HG02571 (cell line): ENCODE results near the gene GPX3.

Experiments used
- ATAC-seq: cut with Tn5 transposase; IDR thresholded peaks from one replicate; pipeline ENCODE4 v1.9.1; 2021; ENCODE audit warnings: mild to moderate bottlenecking, moderate library complexity; ENCODE audit not compliant: unreplicated experiment

GPX3 gene

GRCh38 chr5:151055336-151055735, 34.9 kb downstream of the GPX3 start:
- ATAC-seq = no peak

DNA sequence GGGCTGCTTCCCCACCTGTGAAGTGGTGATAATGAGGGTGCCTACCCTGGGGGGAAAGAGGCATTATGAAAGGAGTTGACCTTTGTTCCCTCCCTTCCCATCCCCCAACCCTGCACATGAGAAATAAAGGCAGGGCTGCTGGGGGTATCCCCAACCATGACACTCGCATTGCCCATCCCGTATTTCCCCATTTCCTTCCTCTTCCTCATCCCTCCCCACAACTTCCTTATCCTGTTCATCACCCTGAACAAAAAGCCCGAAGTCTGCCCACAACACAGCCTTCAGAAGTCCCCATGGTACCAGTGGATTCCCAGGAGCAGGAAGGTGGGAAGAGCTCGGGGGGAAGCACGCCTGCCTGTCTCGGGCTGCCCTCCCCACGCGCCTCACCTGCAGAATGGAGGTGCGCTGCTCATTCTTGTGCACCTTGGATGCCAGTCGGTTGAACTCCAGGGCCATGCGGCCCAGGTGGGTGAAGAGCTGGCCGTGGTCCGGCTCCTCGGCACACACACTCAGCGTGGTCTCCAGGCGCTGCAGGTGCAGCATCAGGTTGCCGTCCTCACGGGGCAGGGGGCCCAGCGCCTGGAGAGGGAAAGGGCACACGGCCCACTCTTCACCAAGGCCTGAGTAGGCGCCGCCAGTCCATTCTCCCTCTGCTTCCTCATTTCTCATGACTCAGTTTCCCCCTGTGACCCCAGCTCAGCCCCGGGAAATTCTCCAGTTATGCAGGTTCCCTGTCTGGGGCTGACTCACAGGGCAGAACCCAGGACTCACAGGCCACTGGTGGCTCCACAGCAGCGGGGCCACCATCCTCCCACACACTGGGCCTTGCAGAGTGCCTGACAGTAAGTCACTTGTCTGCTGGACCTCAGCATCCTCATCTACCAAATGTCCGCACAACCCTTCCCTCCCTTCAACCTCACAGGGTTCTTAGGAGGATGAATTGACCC, 36.3 kb downstream of the GPX3 start:
- no peak for ATAC-seq

DNA sequence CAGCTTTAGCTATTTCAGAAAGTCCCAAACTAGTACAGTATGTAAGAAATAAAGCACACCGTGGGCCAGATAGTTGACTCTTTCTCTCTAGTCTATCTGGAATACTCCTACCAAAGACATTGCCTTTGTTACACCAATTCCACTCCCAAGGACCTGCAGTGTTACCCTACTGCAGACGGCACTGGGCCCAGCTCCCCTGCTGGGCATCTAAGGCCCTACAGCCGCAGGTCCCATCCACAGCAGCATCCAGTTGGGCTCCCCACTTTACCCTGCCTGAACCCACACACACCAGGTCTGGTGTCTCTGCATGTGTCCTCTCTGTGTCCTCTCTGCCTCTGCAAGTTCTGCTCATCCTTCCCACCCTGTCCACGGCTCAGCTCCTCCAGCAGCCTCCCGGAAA, 37.9 kb downstream of the GPX3 start:
- ATAC-seq = no peak

DNA sequence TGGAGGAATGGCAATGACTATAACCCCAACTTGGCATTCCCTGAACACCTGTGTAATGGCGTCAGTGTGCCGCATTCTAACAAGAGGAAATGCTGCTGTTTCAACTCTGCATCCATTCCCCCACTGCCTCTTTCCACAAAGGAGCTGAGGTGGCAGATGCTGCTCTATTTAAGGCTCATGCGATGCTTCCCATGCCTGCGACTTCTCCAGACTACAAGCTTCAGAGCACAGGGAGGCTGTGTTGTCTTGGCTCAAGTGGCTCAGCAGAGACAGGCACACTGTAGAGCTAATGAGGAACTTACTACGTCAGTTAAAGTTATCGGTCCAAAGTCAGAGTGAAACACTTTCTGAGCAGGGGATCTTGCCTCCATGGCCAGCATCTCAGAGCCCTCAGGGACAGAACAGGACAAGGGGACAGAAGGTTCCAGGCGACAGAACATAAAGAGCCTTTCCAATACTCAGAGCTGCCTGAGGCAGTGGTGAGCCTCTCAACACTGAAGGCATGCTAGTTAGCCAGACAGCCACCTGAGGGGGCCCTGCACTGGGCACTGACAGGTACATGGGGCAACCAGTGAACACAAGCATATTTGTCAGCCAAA, 38.6 kb downstream of the GPX3 start:
- ATAC-seq = no peak

DNA sequence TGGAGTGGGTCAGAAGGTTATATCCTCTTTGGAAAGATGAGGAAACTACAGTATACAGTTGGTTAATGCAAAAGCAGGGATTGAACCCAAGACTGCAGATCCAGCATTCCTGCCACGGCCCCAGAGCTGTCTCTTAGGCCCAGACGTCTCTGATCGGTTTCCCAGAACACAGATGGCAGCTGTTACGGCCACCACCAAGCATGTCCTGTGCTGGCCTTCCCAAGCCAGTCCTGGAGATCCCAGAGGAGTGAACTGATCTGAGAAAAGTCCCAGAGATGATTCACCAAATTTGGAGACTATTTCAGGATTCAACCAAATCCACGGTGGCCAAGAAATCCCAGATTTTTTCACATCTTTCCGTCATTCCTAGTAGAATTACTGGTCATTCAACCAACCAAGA, 40.4 kb downstream of the GPX3 start:
- no peak for ATAC-seq

DNA sequence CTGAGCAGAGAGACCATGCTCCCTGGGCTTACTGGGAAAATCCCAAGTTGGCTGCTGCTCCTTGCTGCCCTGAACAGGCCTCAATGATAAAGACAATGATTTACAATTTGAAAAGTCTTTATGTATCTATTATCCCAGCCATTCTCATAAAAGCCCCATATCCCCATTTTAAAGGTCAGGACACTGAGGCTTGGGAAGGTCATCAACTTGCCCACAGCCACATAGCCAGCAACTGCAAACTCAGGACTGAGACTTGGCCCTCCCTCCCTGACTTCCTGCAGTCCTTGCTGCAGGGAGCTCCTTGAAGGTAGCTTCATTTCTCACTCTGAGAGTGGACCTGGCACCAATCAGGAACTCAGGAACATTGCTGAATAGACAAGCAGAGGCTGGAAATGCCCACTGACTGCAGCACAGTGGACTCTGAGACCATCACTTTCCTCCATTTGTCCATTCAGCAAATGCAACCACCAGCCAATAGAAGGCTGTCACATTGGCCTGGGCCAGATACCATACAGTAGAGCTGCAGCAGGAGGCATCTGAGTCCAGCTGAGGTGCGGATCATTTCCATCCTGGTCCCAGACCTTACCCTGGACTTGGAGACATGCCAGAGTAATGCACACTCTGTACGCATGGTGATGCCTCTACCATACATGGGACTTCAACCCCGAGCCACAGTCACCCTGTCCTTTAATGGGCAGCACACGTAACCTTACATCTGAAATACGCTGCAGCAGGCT, 42.2 kb downstream of the GPX3 start:
- ATAC-seq = no peak

GRCh38 chr5:151063142-151063989, 43.0 kb downstream of the GPX3 start:
- no peak for ATAC-seq

GRCh38 chr5:151064916-151065499, 44.6 kb downstream of the GPX3 start:
- no peak for ATAC-seq

DNA sequence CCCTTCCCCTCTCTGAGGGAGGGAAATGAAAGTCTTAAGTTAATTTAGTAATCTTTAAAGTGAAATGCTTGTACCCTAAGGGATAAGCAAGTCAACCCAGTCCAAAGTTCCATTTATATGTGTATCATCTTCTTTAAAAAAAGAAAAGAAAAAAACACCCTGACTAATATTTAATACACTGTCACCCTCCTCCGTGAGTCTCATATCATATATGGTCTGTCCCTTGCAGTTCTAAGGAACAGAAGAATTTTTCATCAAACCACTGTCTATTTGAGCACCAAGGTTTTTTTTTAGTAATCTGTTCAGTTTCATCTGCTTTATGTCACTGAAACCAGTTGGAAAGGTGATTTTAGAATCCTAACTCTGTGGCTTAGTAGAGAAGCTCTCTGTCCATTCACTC, 45.2 kb downstream of the GPX3 start:
- no peak for ATAC-seq

GRCh38 chr5:151066920-151067319, 46.5 kb downstream of the GPX3 start:
- ATAC-seq = no peak

- no peak for ATAC-seq
These were observed 47.4 kb downstream of the GPX3 start for GRCh38 chr5:151067632-151068432.

DNA sequence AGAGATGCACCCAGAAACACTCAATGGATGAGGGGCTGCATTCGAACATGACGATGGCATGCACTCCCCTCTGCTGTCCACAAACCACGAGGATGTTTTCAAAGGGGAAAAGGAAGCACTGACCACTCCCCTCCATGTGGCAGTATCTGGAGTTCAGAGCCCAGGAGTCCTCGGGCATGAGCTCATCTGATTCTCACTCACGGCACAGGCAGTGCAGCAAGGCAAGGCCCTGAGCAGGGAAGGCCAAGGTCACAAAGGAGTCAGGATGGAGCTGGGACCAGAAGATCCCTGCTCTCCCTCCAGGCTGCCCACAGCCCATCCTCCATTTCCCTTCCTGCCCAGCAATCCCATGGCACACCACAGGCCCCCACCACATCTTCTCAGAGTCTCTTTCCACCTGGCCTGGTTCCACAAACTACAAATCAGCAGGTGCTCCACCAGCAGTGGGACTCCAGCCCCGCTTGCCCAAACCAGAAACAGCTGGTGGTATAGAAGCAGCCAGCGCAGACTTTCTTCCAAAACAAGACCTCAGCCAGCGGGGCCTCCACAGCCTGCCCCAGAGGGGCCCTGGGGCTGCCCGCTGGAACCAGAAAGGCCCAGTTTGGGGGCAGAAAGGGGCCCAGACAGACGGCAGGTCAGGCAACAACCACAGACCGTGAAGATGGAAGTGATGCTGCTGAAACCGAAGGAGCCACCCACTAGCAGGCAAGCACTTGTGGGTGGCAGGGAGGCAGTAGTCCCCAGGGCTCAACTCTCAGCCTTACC, 48.2 kb downstream of the GPX3 start:
- peak; percentile 59 for ATAC-seq

- ATAC-seq = no peak
These were observed 50.1 kb downstream of the GPX3 start for GRCh38 chr5:151070449-151070848.

DNA sequence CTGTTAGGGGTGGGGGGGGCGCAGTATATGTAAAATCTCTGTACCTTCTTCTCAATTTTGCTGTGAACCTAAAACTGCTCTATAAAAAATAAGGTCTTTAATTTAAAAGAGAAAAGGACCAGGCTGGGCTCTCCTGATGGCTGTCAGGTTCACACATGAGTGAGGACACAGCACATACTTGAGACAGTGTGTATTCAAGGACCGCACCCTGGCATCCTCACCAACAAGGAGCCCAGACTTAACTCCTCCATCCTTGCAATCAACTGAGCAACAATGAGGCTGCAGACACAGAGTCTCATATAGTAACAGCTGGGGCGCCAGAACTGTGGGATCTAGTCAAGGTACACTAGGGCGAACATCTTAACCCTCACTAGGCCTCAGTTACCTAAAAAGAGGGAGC, 50.6 kb downstream of the GPX3 start:
- ATAC-seq = no peak

GRCh38 chr5:151071848-151072629, 51.6 kb downstream of the GPX3 start:
- ATAC-seq = no peak

- no peak for ATAC-seq
These were observed 52.2 kb downstream of the GPX3 start for GRCh38 chr5:151072630-151073025.

DNA sequence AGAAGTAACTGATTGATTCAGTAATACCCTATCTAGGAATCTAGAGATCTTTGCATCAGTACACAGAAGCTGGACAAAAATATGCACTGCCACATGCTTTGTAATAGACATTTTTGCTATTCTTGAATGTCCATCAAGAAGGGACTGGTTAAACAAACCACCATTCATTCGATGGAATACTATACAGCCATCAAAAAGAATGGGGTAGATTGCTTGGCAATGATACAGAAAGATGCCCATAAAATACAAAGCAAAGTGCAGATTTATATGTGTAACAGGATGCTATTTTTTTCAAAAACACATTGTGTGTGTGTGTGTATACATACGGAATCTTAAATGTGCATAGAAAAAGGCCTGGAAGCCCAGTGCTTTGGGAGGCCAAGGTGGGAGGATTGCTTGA, 52.9 kb downstream of the GPX3 start:
- no peak for ATAC-seq

- no peak for ATAC-seq
These were observed 54.2 kb downstream of the GPX3 start for GRCh38 chr5:151074557-151074956.
